Adrenal gland (tissue), 12 donors: Measurements from ENCODE around the gene SCAMP1. TPM values are rescaled to one million over a fixed set of nuclear protein-coding genes. Genes with fewer than 3 reads are reported as not detected.

Experiments
- DNase-seq, 7 donors: peaks; one replicate each; pipeline ENCODE4 v3.0.0-alpha.2; 2019 to 2020
- H3K27ac ChIP-seq, 5 donors: fragments of 200-600 bp; sonication (generic) in 4 of 5; 1 replicate in 3 of 5; 2 replicates in 2 of 5; pipeline versions ENCODE4 v1.5.1 to v1.8.0; 2016 to 2020; ENCODE audit warnings: mild to moderate bottlenecking in 1 of 5
- H3K27me3 ChIP-seq: fragments of 200-600 bp; 2 replicates; pipeline ENCODE4 v1.8.0; 2021
- H3K36me3 ChIP-seq, 2 donors: fragments of 200-600 bp; replicated peaks in 1 of 2; 1 replicate in 1 of 2; 2 replicates in 1 of 2; pipeline versions ENCODE4 v1.5.1 to v1.8.0; 2018 to 2022
- H3K4me1 ChIP-seq, 2 donors: fragments of 200-600 bp; replicated peaks in 1 of 2; 1 replicate in 1 of 2; 2 replicates in 1 of 2; pipeline versions ENCODE4 v1.5.1 to v1.8.0; 2018 to 2021
- H3K4me3 ChIP-seq, 4 donors: fragments of 200-600 bp; sonication (generic) in 3 of 4; one replicate each; pipeline ENCODE4 v1.5.1; 2016 to 2018
- H3K9me3 ChIP-seq, 3 donors: fragments of 200-600 bp; sonication (generic) in 1 of 3; replicated peaks in 1 of 3; 1 replicate in 2 of 3; 2 replicates in 1 of 3; pipeline versions ENCODE4 v1.5.1 to v1.8.0; 2016 to 2021
- CTCF ChIP-seq, 6 experiments: fragments of 450-650 bp in 4 of 6; fragments of 200-600 bp in 2 of 6; sonication (generic) in 1 of 6; IDR thresholded peaks; 1 replicate in 5 of 6; 2 replicates in 1 of 6; pipeline versions ENCODE4 v1.5.1 to v1.8.0; 2016 to 2021; ENCODE audit warnings: antibody characterized with exemption in 6 of 6, mild to moderate bottlenecking in 2 of 6, moderate library complexity in 1 of 6
- POLR2A ChIP-seq, 2 donors: fragments of 450-650 bp; IDR thresholded peaks; one replicate each; pipeline ENCODE4 v1.6.1; 2017; ENCODE audit warnings: antibody characterized with exemption in 2 of 2, mild to moderate bottlenecking in 2 of 2, moderate library complexity in 1 of 2
- WGBS, 4 donors: extraction: QIAGEN DNeasy Blood & Tissue Kit in 2 of 4; methylation state at CpG; one replicate each; pipeline versions ENCODE4 v1.1.5 to v1.1.7; 2013 to 2017; 5-methylcytosine and 5-hydroxymethylcytosine counted together
- intact Hi-C, 2 donors: fragments of 100-400 bp; cut with DNase I; formaldehyde crosslinking; loops; one replicate each; pipeline versions ENCODE4 v1.14.1 to v1.15.0; 2022 to 2023
- polyA plus RNA-seq, 3 donors: library from polyadenylated mRNA; stranded (reverse); fragments of 200-250 nt in 2 of 3; fragments of 350-450 nt in 1 of 3; fragmentation: Illumina TruSeq in 1 of 3; extraction: RNeasy Lipid Tissue Mini Kit (QIAGEN cat#74804) in 1 of 3; gene quantifications; one replicate each; pipeline ENCODE4 v1.2.3, GENCODE V29; 2013 to 2014
- total RNA-seq, 9 donors: library from RNA; depleted of rRNA in 4 of 9; stranded (reverse); fragments of >200 nt in 4 of 9; fragments of 120-200 nt in 1 of 9; fragmentation: NEBNext Ultra II Directional in 1 of 9; extraction: Animal tissue kit (Norgen Biotek cat#: 25700) in 1 of 9; gene quantifications; one replicate each; pipeline versions ENCODE4 v1.1.0 to v1.2.4, GENCODE V29; 2013 to 2023
- donor health status: healthy with polysubstance abuse.
- donor health status: Bipolar disorder and iron deficiency.
- donor health status: DM: yes; HTN: yes; CAD: no.
- donor health status: DM: no; HTN: no; CAD: no.
- donor health status: DM: no; HTN: no; CAD: no.
- donor health status: DM: yes; HTN: yes; CAD: no.

SCAMP1 gene
- total and polyA plus RNA-seq, 12 donors, result 5.6 to 40.2 (median 25.9) TPM

GRCh38 chr5:78492650-78493049 is 132.2 kb downstream of the SCAMP1 start:
- Histone ChIP-seq H3K27me3 (no peaks in the 10 kb centered on the region), H3K4me3 (no peak overlapping the region), H3K4me1 (peaks cover 0 to 17% of the 10 kb centered on the region in 2 donors), H3K27ac (no peak overlapping the region), H3K9me3 (no peaks in the 10 kb centered on the region), H3K36me3 (peaks cover 0 to 11% of the 10 kb centered on the region in 2 donors)
- no peak for DNase-seq
- intact Hi-C loops, result no loop called here
- TF ChIP-seq POLR2A (IDR thresholded peaks at IDR 0.05) (no peak), CTCF (IDR thresholded peaks at IDR 0.05) (no peak)
- WGBS, 4 donors, result 86 to 97% (median 94%) methylated on average over 6 to 7 of the region's 7 CpGs

- 68 to 75% (median 73%) methylated on average over 6 of the region's 6 CpGs for WGBS, 4 donors
- Histone ChIP-seq H3K4me3 (no peak overlapping the region), H3K36me3 (no peaks in the 10 kb centered on the region), H3K4me1 (peaks cover 0 to 29% of the 10 kb centered on the region in 2 donors), H3K9me3 (no peaks in the 10 kb centered on the region), H3K27me3 (no peaks in the 10 kb centered on the region), H3K27ac (no peak overlapping the region)
- intact Hi-C loops, result no loop called here
- TF ChIP-seq POLR2A (IDR thresholded peaks at IDR 0.05), result no peak
- no peak for TF ChIP-seq CTCF (IDR thresholded peaks at IDR 0.05)
- DNase-seq, result no peak
Observed at GRCh38 chr5:78495800-78496199, 135.4 kb downstream of the SCAMP1 start.

- TF ChIP-seq POLR2A (IDR thresholded peaks at IDR 0.05) (no peak), CTCF (IDR thresholded peaks at IDR 0.05) (no peak)
- Histone ChIP-seq H3K36me3 (no peaks in the 10 kb centered on the region), H3K9me3 (no peaks in the 10 kb centered on the region), H3K27me3 (no peaks in the 10 kb centered on the region), H3K27ac (no peak overlapping the region), H3K4me3 (no peak overlapping the region), H3K4me1 (peaks cover 0 to 33% of the 10 kb centered on the region in 2 donors)
- peak in 1 of 7 donors; percentile 44 for DNase-seq
- intact Hi-C loops, result no loop called here
Observed at GRCh38 chr5:78496373-78496772, 136.0 kb downstream of the SCAMP1 start.

DNA sequence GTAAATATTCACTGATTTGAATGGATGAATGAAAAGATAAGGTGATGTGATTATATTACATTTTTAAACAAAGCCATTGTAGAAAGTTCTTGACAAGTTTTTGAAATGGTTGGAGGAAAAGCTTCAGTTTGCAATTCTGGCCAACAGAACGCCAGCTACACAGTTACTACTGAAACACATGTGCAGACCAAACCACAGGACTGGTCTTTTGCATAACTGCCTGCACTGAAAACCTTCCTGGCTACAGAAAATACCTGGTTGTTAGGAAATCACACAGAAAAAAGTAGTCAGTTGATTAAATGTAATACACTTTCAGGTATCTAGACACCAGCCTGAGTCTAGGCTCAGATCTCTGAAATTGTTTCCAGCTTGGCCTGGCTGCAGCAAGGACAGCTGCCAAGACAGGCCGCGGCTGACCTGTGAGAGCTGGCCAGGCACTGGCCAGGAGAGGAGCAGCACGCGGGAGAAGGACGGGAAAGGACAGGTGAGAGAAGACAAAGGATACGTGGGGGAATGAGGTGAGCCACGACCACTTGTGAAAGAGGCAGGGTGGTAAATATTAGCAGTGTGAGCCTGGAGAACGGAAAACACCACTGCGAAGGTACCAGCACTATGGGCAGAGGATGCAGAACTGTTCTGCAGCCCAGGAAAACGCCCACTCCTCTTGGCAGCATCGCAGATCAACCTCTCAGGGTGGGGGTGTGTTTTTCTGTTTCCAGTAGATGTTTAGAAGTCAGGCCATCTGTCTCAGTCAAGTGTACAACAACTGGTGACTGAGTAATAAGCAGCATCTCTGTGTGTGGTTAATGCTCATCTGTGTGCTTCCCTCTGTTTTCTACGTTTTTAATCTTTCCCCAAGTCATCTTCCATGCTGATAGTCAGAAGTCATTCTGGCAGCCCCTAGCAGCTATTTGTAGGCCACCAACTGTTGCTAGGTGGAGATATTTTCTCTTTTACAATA is 137.4 kb downstream of the SCAMP1 start:
- Histone ChIP-seq H3K27ac (no peak overlapping the region), H3K27me3 (no peaks in the 10 kb centered on the region), H3K4me3 (no peak overlapping the region), H3K9me3 (no peaks in the 10 kb centered on the region), H3K4me1 (peaks cover 12 to 45% of the 10 kb centered on the region in 2 donors), H3K36me3 (no peaks in the 10 kb centered on the region)
- DNase-seq, result peak in 5 of 7 donors; percentile 27 to 58 (median 48)
- intact Hi-C loops, result no loop called here
- 53 to 63% (median 57%) methylated on average over 13 of the region's 13 CpGs for WGBS, 4 donors
- TF ChIP-seq POLR2A (IDR thresholded peaks at IDR 0.05) (no peak), CTCF (IDR thresholded peaks at IDR 0.05) (no peak)
